ENCODE data around the gene MUC13. TPM values are rescaled to one million over a fixed set of nuclear protein-coding genes. Genes with fewer than 3 reads are reported as not detected.

MUC13 gene
- total and polyA plus RNA-seq, 9 of the 15 experiments (the other 6 are each of a cell fraction or from before 2014, with no cell fraction given) = 0.09 TPM; not detected in 8

DNA sequence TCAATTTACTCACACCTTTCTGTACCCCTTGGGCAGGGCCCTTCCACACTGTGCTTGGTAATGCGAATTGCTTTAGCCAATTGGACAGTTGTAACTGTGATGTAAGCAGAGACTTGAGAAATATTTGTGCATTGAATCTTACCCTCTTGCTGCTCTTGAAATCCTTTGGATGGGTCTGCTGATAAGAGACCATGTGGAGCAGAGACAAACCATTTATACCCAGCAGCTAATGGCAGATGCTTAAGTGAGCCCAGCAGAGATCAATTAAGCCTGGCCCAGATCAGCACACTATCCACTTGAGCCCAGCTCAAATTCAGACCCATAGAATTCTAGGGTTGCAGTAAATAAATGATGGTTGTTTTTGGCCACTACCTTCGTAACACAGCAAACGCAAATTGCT is 19.3 kb downstream of the MUC13 start:
- Histone ChIP-seq H3K79me2 (ENCODE audit: control insufficient read depth, insufficient read depth, low read length) (no peaks in the 10 kb centered on the region), H3K4me3 (no peak overlapping the region), H3K27ac (ENCODE audit: extremely low read depth, low read depth, low read length) (no peak overlapping the region), H3K9me1 (ENCODE audit: control insufficient read depth, insufficient read depth, low read length) (no peaks in the 10 kb centered on the region), H3K4me1 (replicated peaks in 1 of 2; ENCODE audit: control insufficient read depth in 2 of 2, insufficient read depth in 2 of 2, low read length in 2 of 2) (no peaks in the 10 kb centered on the region), H3K9ac (ENCODE audit: insufficient read depth in 1 of 2, low read depth in 2 of 2, low read length in 2 of 2) (no peak overlapping the region), H2AFZ (ENCODE audit: low read depth, low read length) (no peak overlapping the region), H4K20me1 (replicated peaks; ENCODE audit: control insufficient read depth, insufficient read depth, low read length) (no peaks in the 10 kb centered on the region; the same call in 1 of the 2 replicates), H3K4me2 (ENCODE audit: insufficient read depth, low read length) (no peak overlapping the region), H3K36me3 (ENCODE audit: control insufficient read depth, insufficient read depth, low read length) (no peaks in the 10 kb centered on the region), H3K27me3 (ENCODE audit: control insufficient read depth in 2 of 2, insufficient read depth in 2 of 2, low read length in 2 of 2) (peaks cover 2 to 24% of the 10 kb centered on the region in 2 experiments; a peak in 3 of 5 replicates), H3K9me3 (replicated peaks; ENCODE audit: control insufficient read depth, insufficient read depth, low read depth, low read length) (no peaks in the 10 kb centered on the region)
- ChIA-PET CTCF (ENCODE audit: low intra/inter-chr PET ratio) (no interaction called here), POLR2A (no interaction called here)
- intact Hi-C loops (cut with micrococcal nuclease) (no loop called here), in situ Hi-C loops (cut with MboI) (no loop called here)
- no peak for TF ChIP-seq ZNF445 (CRISPR knock-in tag; IDR thresholded peaks at IDR 0.05; ENCODE audit: low read depth)
- TF ChIP-seq SIX5 (IDR thresholded peaks at IDR 0.05; ENCODE audit: borderline replicate concordance in 1 of 2, insufficient read depth in 1 of 2, low read depth in 1 of 2, low read length in 2 of 2) = no peak
- TF ChIP-seq ZC3H11A (IDR thresholded peaks at IDR 0.05; ENCODE audit: low read depth, low read length) = no peak
- no TSS peak for BruUV-seq (replicated peaks)
- DNase-seq (ENCODE audit: extremely low read depth in 1 of 4, low spot score in 3 of 4) = no peak
- WGBS (ENCODE audit: insufficient coverage, low coverage, missing lambda C conversion rate) = 16% methylated on average over 3 of the region's 3 CpGs
- no peak for FAIRE-seq
- ATAC-seq = no peak

DNA sequence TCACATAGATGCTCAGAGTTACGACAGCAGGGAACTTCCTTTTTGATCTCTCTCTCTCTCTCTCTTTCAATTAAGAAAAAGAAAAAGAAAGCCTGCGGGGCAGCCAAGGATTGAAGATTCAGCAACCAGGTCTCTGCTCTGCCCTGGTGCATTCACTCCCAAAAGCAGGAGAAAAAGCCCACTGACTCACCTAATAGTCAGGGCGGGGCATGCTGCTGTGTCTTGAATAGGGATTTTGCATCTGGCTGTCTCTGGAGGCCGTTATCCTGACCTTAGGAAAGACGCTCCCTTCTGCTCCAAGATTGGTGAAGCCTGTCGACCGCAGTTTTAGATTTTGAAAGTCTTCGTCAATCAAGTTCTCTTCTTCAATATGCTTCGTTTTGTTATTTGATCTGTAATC is 26.6 kb downstream of the MUC13 start:
- no peak overlapping the region for H3K4me2 ChIP-seq (ENCODE audit: insufficient read depth, low read length)
- H3K79me2 ChIP-seq (ENCODE audit: control insufficient read depth, insufficient read depth, low read length) = no peaks in the 10 kb centered on the region
- H3K9ac ChIP-seq (ENCODE audit: insufficient read depth in 1 of 2, low read depth in 2 of 2, low read length in 2 of 2) = no peak overlapping the region
- H3K4me1 ChIP-seq (replicated peaks in 1 of 2; ENCODE audit: control insufficient read depth in 2 of 2, insufficient read depth in 2 of 2, low read length in 2 of 2) = no peaks in the 10 kb centered on the region
- H2AFZ ChIP-seq (ENCODE audit: low read depth, low read length) = no peak overlapping the region
- ATAC-seq = no peak
- peaks cover 3 to 5% of the 10 kb centered on the region in 2 experiments; a peak in 2 of 5 replicates for H3K27me3 ChIP-seq (ENCODE audit: control insufficient read depth in 2 of 2, insufficient read depth in 2 of 2, low read length in 2 of 2)
- no peak overlapping the region for H3K4me3 ChIP-seq
- in situ Hi-C loops (cut with MboI) (no loop called here), intact Hi-C loops (cut with micrococcal nuclease) (no loop called here)
- no peaks in the 10 kb centered on the region for H3K9me1 ChIP-seq (ENCODE audit: control insufficient read depth, insufficient read depth, low read length)
- H4K20me1 ChIP-seq (replicated peaks; ENCODE audit: control insufficient read depth, insufficient read depth, low read length) = no peaks in the 10 kb centered on the region; the same call in 1 of the 2 replicates
- ChIA-PET POLR2A (interaction anchor here (0.6 kb wide), 1 partner anchor 10 kb away, joined by 3 read pairs; no protein-coding TSS in a partner anchor), CTCF (ENCODE audit: low intra/inter-chr PET ratio) (no interaction called here)
- DNase-seq (ENCODE audit: extremely low read depth in 1 of 4, low spot score in 3 of 4) = no peak
- no peak for FAIRE-seq
- TF ChIP-seq ETS2 (tag; IDR thresholded peaks at IDR 0.05; ENCODE audit: borderline replicate concordance, poor library complexity, severe bottlenecking) (no peak), ZNF778 (CRISPR knock-in tag; IDR thresholded peaks at IDR 0.05) (no peak), HDAC8 (tag; IDR thresholded peaks at IDR 0.05) (no peak), FOXA1 (IDR thresholded peaks at IDR 0.05; ENCODE audit: borderline replicate concordance) (no peak)
- no peak overlapping the region for H3K27ac ChIP-seq (ENCODE audit: extremely low read depth, low read depth, low read length)
- no TSS peak for BruUV-seq (replicated peaks)
- no peaks in the 10 kb centered on the region for H3K36me3 ChIP-seq (ENCODE audit: control insufficient read depth, insufficient read depth, low read length)
- no peaks in the 10 kb centered on the region for H3K9me3 ChIP-seq (replicated peaks; ENCODE audit: control insufficient read depth, insufficient read depth, low read depth, low read length)
- 0% methylated on average over 7 of the region's 9 CpGs for WGBS (ENCODE audit: insufficient coverage, low coverage, missing lambda C conversion rate)

Data from K562 (cell line).